HCT116 (cell line): ENCODE results near the gene ESR2. TPM values are rescaled to one million over a fixed set of nuclear protein-coding genes. Genes with fewer than 3 reads are reported as not detected.

ENCODE experiments used
- ATAC-seq: fragments of 200-7000 bp; cut with Tn5 transposase; 2 replicates; pipeline ENCODE4 v1.9.1; 2020; ENCODE audit warnings: mild to moderate bottlenecking, moderate library complexity
- BruUV-seq: library from RNA; stranded (reverse); fragments of 400-500 nt; replicated peaks from 2 replicates; lab custom pipeline; 2021; lab: Mats Ljungman, UMichigan
- CTCF ChIA-PET: fragments of 300-600 bp; sonication (Branson Sonifier 250); formaldehyde crosslinking; loops from one replicate; lab custom pipeline; 2021; ENCODE audit warnings: antibody characterized with exemption; lab: Charles Lee
- POLR2A ChIA-PET: fragments of 300-600, 350-600 bp; sonication (Branson Sonifier 250); formaldehyde crosslinking; loops from one replicate; lab custom pipeline; 2021; ENCODE audit warnings: antibody characterized with exemption; lab: Charles Lee
- RAD21 ChIA-PET, 2 experiments: fragments of 300-600 bp; sonication (Branson Sonifier 250); formaldehyde crosslinking; loops; one replicate each; lab custom pipeline; 2023; ENCODE audit warnings: low total read pairs in 2 of 2; ENCODE audit not compliant: uncharacterized antibody in 2 of 2, unreplicated experiment in 2 of 2, low non-redundant PET in 1 of 2; lab: Charles Lee
- DNase-seq: peaks from one replicate; pipeline ENCODE4 v3.0.0-alpha.2; 2010; ENCODE audit warnings: low read depth, low spot score
- H2AFZ ChIP-seq: fragments of 200-600 bp; shearing (Covaris generic), sonication (generic); 2 replicates; pipeline ENCODE4 v1.6.1; 2017; ENCODE audit warnings: low read depth, mixed run types, mixed read lengths, antibody characterized with exemption, low read length; ENCODE audit not compliant: poor library complexity, severe bottlenecking
- H3K27ac ChIP-seq: 2 replicates; pipeline ENCODE4 v1.5.1; 2012; ENCODE audit warnings: low read depth, low read length
- H3K27me3 ChIP-seq: fragments of 200-600 bp; sonication (generic); 2 replicates; pipeline ENCODE4 v1.6.1; 2016; ENCODE audit warnings: mixed run types, low read length, mixed read lengths; ENCODE audit not compliant: insufficient read depth
- H3K36me3 ChIP-seq, 2 experiments: fragments of 200-500 bp in 1 of 2; fragments of 200-600 bp in 1 of 2; sonication (Bioruptor generic) in 1 of 2; sonication (generic) in 1 of 2; 2 replicates each; pipeline versions ENCODE4 v1.5.1 to v1.6.1; 2014 to 2016; ENCODE audit warnings: low read length in 2 of 2, inconsistent platforms in 1 of 2, mixed read lengths in 1 of 2, mixed run types in 1 of 2; ENCODE audit not compliant: insufficient read depth in 2 of 2, control insufficient read depth in 1 of 2
- H3K4me1 ChIP-seq, 2 experiments: fragments of 200-600 bp in 1 of 2; sonication (generic) in 1 of 2; 2 replicates each; pipeline versions ENCODE4 v1.5.1 to v1.6.1; 2012 to 2017; ENCODE audit warnings: low read length in 2 of 2, inconsistent platforms in 1 of 2, mild to moderate bottlenecking in 1 of 2, mixed read lengths in 1 of 2, mixed run types in 1 of 2, moderate library complexity in 1 of 2; ENCODE audit not compliant: insufficient read depth in 2 of 2, control insufficient read depth in 1 of 2
- H3K4me2 ChIP-seq: fragments of 200-600 bp; sonication (generic); 2 replicates; pipeline ENCODE4 v1.6.1; 2017; ENCODE audit warnings: mixed run types, low read length, mixed read lengths
- H3K4me3 ChIP-seq, 2 experiments: fragments of 200-600 bp in 1 of 2; sonication (generic) in 1 of 2; replicated peaks in 1 of 2; 2 replicates each; pipeline ENCODE4 v1.5.1; 2011 to 2016; ENCODE audit warnings: low read length in 2 of 2, control low read depth in 1 of 2, low read depth in 1 of 2, mild to moderate bottlenecking in 1 of 2, mixed read lengths in 1 of 2, mixed run types in 1 of 2
- H3K79me2 ChIP-seq: fragments of 200-600 bp; sonication (generic); 2 replicates; pipeline ENCODE4 v1.6.1; 2017; ENCODE audit warnings: mild to moderate bottlenecking, mixed run types, low read length, moderate library complexity, mixed read lengths; ENCODE audit not compliant: insufficient read depth
- H3K9ac ChIP-seq: fragments of 200-600 bp; sonication (generic); 2 replicates; pipeline ENCODE4 v1.6.1; 2016; ENCODE audit warnings: low read length, mixed read lengths
- H3K9me2 ChIP-seq: fragments of 200-600 bp; sonication (generic), shearing (Covaris generic); 2 replicates; pipeline ENCODE4 v1.6.1; 2017; ENCODE audit warnings: mixed run types, mild to moderate bottlenecking, moderate library complexity; ENCODE audit not compliant: insufficient read depth
- H3K9me3 ChIP-seq, 2 experiments: fragments of 200-500 bp in 1 of 2; fragments of 200-600 bp in 1 of 2; sonication (Bioruptor generic) in 1 of 2; sonication (generic) in 1 of 2; 2 replicates each; pipeline ENCODE4 v1.6.1; 2014 to 2017; ENCODE audit warnings: low read length in 2 of 2, mixed read lengths in 2 of 2, inconsistent platforms in 1 of 2, low read depth in 1 of 2, mild to moderate bottlenecking in 1 of 2, mixed run types in 1 of 2, moderate library complexity in 1 of 2; ENCODE audit not compliant: control insufficient read depth in 1 of 2, insufficient read depth in 1 of 2
- H4K20me1 ChIP-seq: fragments of 200-600 bp; sonication (generic), shearing (Covaris generic); 2 replicates; pipeline ENCODE4 v1.6.1; 2017; ENCODE audit warnings: mixed run types, mild to moderate bottlenecking, moderate library complexity; ENCODE audit not compliant: insufficient read depth
- CBX3 ChIP-seq: IDR thresholded peaks from 2 replicates; pipeline ENCODE4 v1.6.1; 2012; ENCODE audit warnings: low read depth
- EGR1 ChIP-seq: IDR thresholded peaks from 2 replicates; pipeline ENCODE4 v1.6.1; 2012; ENCODE audit warnings: low read depth
- ELF1 ChIP-seq: IDR thresholded peaks from 2 replicates; pipeline ENCODE4 v1.6.1; 2012; ENCODE audit warnings: low read depth, borderline replicate concordance
- EZH2 ChIP-seq: fragments of 200-600 bp; sonication (generic); IDR thresholded peaks from 2 replicates; pipeline ENCODE4 v1.6.1; 2017; ENCODE audit warnings: antibody characterized with exemption, mixed run types
- EZH2phosphoT487 ChIP-seq: fragments of 200-600 bp; IDR thresholded peaks from 2 replicates; pipeline ENCODE4 v1.6.1; 2018; ENCODE audit warnings: antibody characterized with exemption, borderline replicate concordance
- FOSL1 ChIP-seq: IDR thresholded peaks from 2 replicates; pipeline ENCODE4 v1.6.1; 2012; ENCODE audit warnings: low read depth
- JUND ChIP-seq: IDR thresholded peaks from 2 replicates; pipeline ENCODE4 v1.6.1; 2012
- POLR2AphosphoS5 ChIP-seq: IDR thresholded peaks from 2 replicates; pipeline ENCODE4 v1.6.1; 2011; ENCODE audit warnings: mild to moderate bottlenecking, low read depth, low read length, moderate library complexity
- RAD21 ChIP-seq: IDR thresholded peaks from 2 replicates; pipeline ENCODE4 v1.6.1; 2012; ENCODE audit warnings: low read depth, mild to moderate bottlenecking
- SP1 ChIP-seq: IDR thresholded peaks from 2 replicates; pipeline ENCODE4 v1.6.1; 2012; ENCODE audit warnings: low read depth
- SRF ChIP-seq: IDR thresholded peaks from 2 replicates; pipeline ENCODE4 v1.6.1; 2012; ENCODE audit warnings: low read depth
- TCF7L2 ChIP-seq: IDR thresholded peaks from 2 replicates; pipeline ENCODE4 v1.7.0; 2011; ENCODE audit warnings: borderline replicate concordance, inconsistent platforms; ENCODE audit not compliant: insufficient read depth, insufficient read length; ENCODE audit errors: extremely low read depth
- YY1 ChIP-seq: IDR thresholded peaks from 2 replicates; pipeline ENCODE4 v1.6.1; 2011; ENCODE audit warnings: low read length, low read depth, moderate library complexity, mild to moderate bottlenecking; ENCODE audit not compliant: insufficient replicate concordance; ENCODE audit errors: extremely low read depth
- ZFX ChIP-seq: fragments of 450-650 bp; IDR thresholded peaks from 2 replicates; pipeline ENCODE4 v1.6.1; 2017
- ZNF274 ChIP-seq: fragments of 200-500 bp; sonication (Bioruptor generic); IDR thresholded peaks from 2 replicates; pipeline ENCODE4 v1.6.1; 2014; ENCODE audit warnings: mild to moderate bottlenecking, low read depth, low read length, inconsistent platforms
- intact Hi-C: fragments of 100-400 bp; cut with micrococcal nuclease; formaldehyde crosslinking; loops from 2 replicates; pipeline ENCODE4 v1.10.0; 2022
- total RNA-seq: library from RNA; stranded (reverse); gene quantifications from one replicate; pipeline ENCODE4 v1.2.1, GENCODE V29; 2021; ENCODE audit not compliant: unreplicated experiment
- TF ChIP-seq, protein P1 (sequence below): IDR thresholded peaks from 2 replicates; pipeline ENCODE4 v1.6.1; 2012; ENCODE audit warnings: low read depth
- TF ChIP-seq, protein P2 (sequence below): IDR thresholded peaks from 2 replicates; pipeline ENCODE4 v1.6.1; 2012
- TF ChIP-seq, protein P3 (sequence below): IDR thresholded peaks from 2 replicates; pipeline ENCODE4 v1.6.1; 2011; ENCODE audit warnings: mild to moderate bottlenecking, low read length, moderate library complexity; ENCODE audit not compliant: insufficient replicate concordance; ENCODE audit errors: extremely low read depth
- TF ChIP-seq, protein P4 (sequence below): IDR thresholded peaks from 2 replicates; pipeline ENCODE4 v1.6.1; 2012
- TF ChIP-seq, protein P5 (sequence below), 3 experiments: fragments of 200-600 bp in 1 of 3; sonication (generic) in 1 of 3; IDR thresholded peaks in 2 of 3; conservative IDR thresholded peaks in 1 of 3; 2 replicates each; pipeline ENCODE4 v1.5.1; 2012 to 2017; ENCODE audit warnings: low read depth in 2 of 3, low read length in 2 of 3, antibody characterized with exemption in 1 of 3, borderline replicate concordance in 1 of 3, control low read depth in 1 of 3, mild to moderate bottlenecking in 1 of 3, mixed read lengths in 1 of 3, mixed run types in 1 of 3, moderate library complexity in 1 of 3; ENCODE audit not compliant: insufficient read depth in 1 of 3

The ESR2 gene
- total RNA-seq, 1 experiment from 2014 or later = 0.32 TPM

DNA sequence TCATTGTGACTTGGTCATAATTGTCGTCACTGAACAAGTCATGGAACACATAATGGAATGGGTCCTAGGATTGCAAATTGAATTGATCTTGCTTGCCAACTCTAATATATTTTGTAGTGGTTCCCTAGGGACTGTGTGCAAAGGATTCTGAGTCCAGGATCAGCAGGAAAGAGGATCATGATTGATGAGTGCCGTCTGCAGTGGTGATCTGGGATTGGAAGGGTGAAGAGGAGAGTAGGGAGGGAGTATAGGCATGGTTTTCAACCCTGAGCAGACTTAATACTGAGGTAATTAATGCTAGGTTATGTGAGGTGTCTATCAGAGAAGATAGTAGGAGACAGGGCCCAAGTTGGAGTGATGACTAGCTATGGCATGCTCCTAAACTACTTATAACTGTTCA lies 168.9 kb downstream of the ESR2 start:
- Histone ChIP-seq H3K4me1 (no peaks in the 10 kb centered on the region), H3K27me3 (no peaks in the 10 kb centered on the region), H3K9me2 (no peaks in the 10 kb centered on the region), H3K27ac (no peak overlapping the region), H2AFZ (no peak overlapping the region), H3K79me2 (no peaks in the 10 kb centered on the region), H3K4me2 (no peak overlapping the region), H3K4me3 (no peak overlapping the region), H3K36me3 (peaks cover 0 to 9% of the 10 kb centered on the region in 2 experiments; a peak in 2 of 4 replicates), H4K20me1 (no peaks in the 10 kb centered on the region), H3K9me3 (no peaks in the 10 kb centered on the region), H3K9ac (no peak overlapping the region)
- intact Hi-C loops = loop anchor here (5.0 kb wide), 1 partner anchor 62 kb away; no protein-coding TSS in a partner anchor
- TF ChIP-seq, protein P1, sequence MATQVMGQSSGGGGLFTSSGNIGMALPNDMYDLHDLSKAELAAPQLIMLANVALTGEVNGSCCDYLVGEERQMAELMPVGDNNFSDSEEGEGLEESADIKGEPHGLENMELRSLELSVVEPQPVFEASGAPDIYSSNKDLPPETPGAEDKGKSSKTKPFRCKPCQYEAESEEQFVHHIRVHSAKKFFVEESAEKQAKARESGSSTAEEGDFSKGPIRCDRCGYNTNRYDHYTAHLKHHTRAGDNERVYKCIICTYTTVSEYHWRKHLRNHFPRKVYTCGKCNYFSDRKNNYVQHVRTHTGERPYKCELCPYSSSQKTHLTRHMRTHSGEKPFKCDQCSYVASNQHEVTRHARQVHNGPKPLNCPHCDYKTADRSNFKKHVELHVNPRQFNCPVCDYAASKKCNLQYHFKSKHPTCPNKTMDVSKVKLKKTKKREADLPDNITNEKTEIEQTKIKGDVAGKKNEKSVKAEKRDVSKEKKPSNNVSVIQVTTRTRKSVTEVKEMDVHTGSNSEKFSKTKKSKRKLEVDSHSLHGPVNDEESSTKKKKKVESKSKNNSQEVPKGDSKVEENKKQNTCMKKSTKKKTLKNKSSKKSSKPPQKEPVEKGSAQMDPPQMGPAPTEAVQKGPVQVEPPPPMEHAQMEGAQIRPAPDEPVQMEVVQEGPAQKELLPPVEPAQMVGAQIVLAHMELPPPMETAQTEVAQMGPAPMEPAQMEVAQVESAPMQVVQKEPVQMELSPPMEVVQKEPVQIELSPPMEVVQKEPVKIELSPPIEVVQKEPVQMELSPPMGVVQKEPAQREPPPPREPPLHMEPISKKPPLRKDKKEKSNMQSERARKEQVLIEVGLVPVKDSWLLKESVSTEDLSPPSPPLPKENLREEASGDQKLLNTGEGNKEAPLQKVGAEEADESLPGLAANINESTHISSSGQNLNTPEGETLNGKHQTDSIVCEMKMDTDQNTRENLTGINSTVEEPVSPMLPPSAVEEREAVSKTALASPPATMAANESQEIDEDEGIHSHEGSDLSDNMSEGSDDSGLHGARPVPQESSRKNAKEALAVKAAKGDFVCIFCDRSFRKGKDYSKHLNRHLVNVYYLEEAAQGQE = no peak
- TF ChIP-seq, protein P2, sequence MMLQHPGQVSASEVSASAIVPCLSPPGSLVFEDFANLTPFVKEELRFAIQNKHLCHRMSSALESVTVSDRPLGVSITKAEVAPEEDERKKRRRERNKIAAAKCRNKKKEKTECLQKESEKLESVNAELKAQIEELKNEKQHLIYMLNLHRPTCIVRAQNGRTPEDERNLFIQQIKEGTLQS = no peak
- no peak for TF ChIP-seq YY1
- no peak for TF ChIP-seq SP1
- TF ChIP-seq EGR1 = no peak
- TF ChIP-seq, protein P3, sequence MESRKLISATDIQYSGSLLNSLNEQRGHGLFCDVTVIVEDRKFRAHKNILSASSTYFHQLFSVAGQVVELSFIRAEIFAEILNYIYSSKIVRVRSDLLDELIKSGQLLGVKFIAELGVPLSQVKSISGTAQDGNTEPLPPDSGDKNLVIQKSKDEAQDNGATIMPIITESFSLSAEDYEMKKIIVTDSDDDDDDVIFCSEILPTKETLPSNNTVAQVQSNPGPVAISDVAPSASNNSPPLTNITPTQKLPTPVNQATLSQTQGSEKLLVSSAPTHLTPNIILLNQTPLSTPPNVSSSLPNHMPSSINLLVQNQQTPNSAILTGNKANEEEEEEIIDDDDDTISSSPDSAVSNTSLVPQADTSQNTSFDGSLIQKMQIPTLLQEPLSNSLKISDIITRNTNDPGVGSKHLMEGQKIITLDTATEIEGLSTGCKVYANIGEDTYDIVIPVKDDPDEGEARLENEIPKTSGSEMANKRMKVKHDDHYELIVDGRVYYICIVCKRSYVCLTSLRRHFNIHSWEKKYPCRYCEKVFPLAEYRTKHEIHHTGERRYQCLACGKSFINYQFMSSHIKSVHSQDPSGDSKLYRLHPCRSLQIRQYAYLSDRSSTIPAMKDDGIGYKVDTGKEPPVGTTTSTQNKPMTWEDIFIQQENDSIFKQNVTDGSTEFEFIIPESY = no peak
- TF ChIP-seq ZNF274 = no peak
- TF ChIP-seq, protein P4, sequence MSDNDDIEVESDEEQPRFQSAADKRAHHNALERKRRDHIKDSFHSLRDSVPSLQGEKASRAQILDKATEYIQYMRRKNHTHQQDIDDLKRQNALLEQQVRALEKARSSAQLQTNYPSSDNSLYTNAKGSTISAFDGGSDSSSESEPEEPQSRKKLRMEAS = no peak
- TF ChIP-seq SRF = no peak
- TF ChIP-seq POLR2AphosphoS5 = no peak
- TF ChIP-seq EZH2phosphoT487 = no peak
- TF ChIP-seq JUND = no peak
- TF ChIP-seq TCF7L2 = no peak
- TF ChIP-seq ELF1 = no peak
- no peak for TF ChIP-seq CBX3
- TF ChIP-seq RAD21 = no peak
- TF ChIP-seq, protein P5, sequence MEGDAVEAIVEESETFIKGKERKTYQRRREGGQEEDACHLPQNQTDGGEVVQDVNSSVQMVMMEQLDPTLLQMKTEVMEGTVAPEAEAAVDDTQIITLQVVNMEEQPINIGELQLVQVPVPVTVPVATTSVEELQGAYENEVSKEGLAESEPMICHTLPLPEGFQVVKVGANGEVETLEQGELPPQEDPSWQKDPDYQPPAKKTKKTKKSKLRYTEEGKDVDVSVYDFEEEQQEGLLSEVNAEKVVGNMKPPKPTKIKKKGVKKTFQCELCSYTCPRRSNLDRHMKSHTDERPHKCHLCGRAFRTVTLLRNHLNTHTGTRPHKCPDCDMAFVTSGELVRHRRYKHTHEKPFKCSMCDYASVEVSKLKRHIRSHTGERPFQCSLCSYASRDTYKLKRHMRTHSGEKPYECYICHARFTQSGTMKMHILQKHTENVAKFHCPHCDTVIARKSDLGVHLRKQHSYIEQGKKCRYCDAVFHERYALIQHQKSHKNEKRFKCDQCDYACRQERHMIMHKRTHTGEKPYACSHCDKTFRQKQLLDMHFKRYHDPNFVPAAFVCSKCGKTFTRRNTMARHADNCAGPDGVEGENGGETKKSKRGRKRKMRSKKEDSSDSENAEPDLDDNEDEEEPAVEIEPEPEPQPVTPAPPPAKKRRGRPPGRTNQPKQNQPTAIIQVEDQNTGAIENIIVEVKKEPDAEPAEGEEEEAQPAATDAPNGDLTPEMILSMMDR (IDR thresholded peaks at IDR 0.05 in 2 of 3, conservative IDR thresholded peaks at IDR 0.05 in 1 of 3; ENCODE audit: borderline replicate concordance in 1 of 3, insufficient read depth in 1 of 3, low read depth in 2 of 3, low read length in 2 of 3) = no peak
- TF ChIP-seq FOSL1 = no peak
- TF ChIP-seq EZH2 = no peak
- TF ChIP-seq ZFX = no peak
- no TSS peak for BruUV-seq
- ATAC-seq = no peak
- no peak for DNase-seq
- ChIA-PET RAD21 (no interaction called here), CTCF (no interaction called here), POLR2A (no interaction called here)
